Measurements from ENCODE around the gene RDH12. TPM values are rescaled to one million over a fixed set of nuclear protein-coding genes. Genes with fewer than 3 reads are reported as not detected.

The RDH12 gene
- total and polyA plus RNA-seq, 8 donors, result 0.12 to 1.2 (median 0.54) TPM

DNA sequence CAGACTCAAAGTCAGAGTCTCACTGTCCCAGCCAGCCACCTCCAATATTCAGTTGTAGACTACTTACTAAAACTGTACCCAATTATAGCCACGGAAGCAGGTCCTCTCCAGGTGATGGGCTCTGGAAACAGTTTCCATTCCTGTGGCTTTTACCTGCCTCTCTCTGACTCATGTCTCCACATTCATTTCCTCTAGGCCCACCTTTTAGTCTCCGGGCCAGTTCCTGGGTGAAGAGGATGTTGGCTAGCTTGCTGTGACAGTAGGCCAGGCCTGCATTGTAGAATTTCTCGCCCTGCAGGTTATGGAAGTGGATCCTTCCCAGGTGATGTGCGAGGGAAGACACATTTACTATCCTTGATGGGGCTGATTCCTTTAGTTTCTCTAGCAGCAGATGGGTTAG is 11.7 kb upstream of the RDH12 start:
- ATAC-seq, result no peak
- H3K36me3 ChIP-seq, result peaks cover 0 to 73% of the 10 kb centered on the region in 2 donors
- H3K4me1 ChIP-seq, result peaks cover 5 to 19% of the 10 kb centered on the region in 2 donors
- DNase-seq, result no peak
- no peaks in the 10 kb centered on the region for H3K27me3 ChIP-seq
- TF ChIP-seq, protein P1, sequence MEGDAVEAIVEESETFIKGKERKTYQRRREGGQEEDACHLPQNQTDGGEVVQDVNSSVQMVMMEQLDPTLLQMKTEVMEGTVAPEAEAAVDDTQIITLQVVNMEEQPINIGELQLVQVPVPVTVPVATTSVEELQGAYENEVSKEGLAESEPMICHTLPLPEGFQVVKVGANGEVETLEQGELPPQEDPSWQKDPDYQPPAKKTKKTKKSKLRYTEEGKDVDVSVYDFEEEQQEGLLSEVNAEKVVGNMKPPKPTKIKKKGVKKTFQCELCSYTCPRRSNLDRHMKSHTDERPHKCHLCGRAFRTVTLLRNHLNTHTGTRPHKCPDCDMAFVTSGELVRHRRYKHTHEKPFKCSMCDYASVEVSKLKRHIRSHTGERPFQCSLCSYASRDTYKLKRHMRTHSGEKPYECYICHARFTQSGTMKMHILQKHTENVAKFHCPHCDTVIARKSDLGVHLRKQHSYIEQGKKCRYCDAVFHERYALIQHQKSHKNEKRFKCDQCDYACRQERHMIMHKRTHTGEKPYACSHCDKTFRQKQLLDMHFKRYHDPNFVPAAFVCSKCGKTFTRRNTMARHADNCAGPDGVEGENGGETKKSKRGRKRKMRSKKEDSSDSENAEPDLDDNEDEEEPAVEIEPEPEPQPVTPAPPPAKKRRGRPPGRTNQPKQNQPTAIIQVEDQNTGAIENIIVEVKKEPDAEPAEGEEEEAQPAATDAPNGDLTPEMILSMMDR (IDR thresholded peaks at IDR 0.05), result no peak
- no peak overlapping the region for H3K4me3 ChIP-seq
- no peak overlapping the region for H3K27ac ChIP-seq
- intact Hi-C loops (cut with DNase I), result no loop called here
- no peaks in the 10 kb centered on the region for H3K9me3 ChIP-seq

DNA sequence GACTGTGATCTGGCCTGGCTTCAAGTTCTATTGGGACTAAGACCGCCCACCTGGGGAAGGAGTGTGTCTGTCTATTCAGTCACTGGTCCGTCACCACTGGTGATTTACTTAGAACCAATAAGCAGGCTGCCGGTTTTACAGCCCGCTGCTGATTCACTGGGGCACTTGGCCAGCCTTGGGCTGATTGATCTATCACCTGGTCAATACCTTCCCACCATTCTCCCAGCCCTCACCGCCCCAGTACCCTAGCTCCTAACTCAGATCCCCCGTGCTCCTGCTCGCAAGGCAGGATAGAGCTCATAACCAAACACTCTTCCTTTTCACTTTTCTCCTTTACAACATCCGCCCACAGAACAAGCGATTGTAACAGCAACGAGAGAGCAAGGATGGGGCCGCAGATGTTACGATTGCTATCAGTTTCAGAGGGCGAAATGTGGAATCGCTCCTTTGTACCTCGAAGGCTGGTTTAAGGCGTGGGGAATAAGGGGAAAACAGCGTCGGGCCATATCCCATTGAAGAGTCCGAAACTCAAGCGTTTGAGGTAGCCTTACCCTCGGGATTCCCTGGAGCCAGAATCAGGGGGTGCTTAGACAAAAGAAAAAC is 6.8 kb upstream of the RDH12 start:
- intact Hi-C loops (cut with DNase I), result no loop called here
- peaks cover 0 to 26% of the 10 kb centered on the region in 2 donors for H3K36me3 ChIP-seq
- ATAC-seq (peak; percentile 91), DNase-seq (peak; percentile 34 to 79 (median 78))
- no peaks in the 10 kb centered on the region for H3K9me3 ChIP-seq
- TF ChIP-seq, protein P1 (IDR thresholded peaks at IDR 0.05), result no peak
- peak overlapping the region; percentile 77 to 83 for H3K27ac ChIP-seq
- peaks cover 5 to 19% of the 10 kb centered on the region in 2 donors for H3K4me1 ChIP-seq
- H3K27me3 ChIP-seq, result no peaks in the 10 kb centered on the region
- peak overlapping the region; percentile 93 to 95 for H3K4me3 ChIP-seq

DNA sequence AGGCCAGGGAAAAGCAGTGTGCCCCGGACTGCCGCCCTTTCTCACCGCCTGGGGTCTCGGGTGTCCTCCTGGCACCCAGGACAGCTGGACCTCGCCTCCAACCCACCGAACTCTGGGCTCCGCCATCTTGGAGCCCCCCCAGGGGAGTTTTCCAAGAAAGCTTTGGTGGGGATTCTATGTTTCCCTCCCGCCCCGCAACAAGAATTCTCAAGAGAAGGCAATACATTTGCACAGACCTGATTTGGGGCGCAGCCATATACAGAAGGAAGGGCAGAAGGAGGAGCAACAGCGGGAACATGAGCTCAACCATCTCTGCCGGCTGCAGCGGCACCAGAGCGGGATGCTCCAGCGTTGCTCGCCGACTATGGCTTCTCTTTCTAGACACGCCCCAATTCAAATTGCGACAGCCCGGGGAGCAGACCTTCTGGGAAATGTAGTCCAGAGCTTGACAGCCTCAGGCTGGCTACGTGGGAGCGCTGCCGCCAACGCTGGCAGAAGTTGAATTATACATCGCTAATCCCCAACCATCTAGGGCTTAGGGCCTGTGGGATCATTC is 6.2 kb upstream of the RDH12 start, which contains the start of gene RDH11:
TSS of gene RDH11 (minus strand) at position 371 of the 556 bp plus-strand sequence. CDS start at position 310, 61 bp downstream.
- H3K4me1 ChIP-seq, result peaks cover 5 to 19% of the 10 kb centered on the region in 2 donors
- H3K4me3 ChIP-seq, result peak within 1 kb of the TSS; percentile 93 to 95
- TF ChIP-seq, protein P1 (IDR thresholded peaks at IDR 0.05), result no peak
- H3K9me3 ChIP-seq, result no peaks in the 10 kb centered on the region
- intact Hi-C loops (cut with DNase I), result no loop called here
- peaks cover 0 to 20% of the 10 kb centered on the region in 2 donors for H3K36me3 ChIP-seq
- H3K27ac ChIP-seq, result peak within 1 kb of the TSS; percentile 77 to 83
- peak; percentile 87 to 93 (median 92) for DNase-seq
- ATAC-seq, result peak; percentile 99
- H3K27me3 ChIP-seq, result no peaks in the 10 kb centered on the region

DNA sequence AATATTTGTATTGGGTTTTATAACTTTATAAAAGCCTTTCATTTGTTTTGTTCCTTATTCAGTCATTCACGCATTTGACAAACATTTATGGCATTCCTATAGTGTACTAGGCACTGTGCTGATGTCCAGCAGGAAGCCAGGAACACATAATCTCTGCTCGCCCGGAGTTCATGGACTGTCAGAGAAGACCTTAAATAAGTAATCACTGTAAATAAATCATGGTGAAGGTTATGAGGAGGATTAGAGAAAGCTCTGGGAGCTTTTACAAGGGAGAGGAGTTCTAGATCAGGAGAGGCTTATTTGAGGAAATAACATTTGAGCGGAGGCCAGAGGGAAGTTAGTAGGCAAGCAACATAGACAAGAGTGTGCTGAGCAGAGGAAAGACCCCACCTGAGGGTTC is 4.7 kb upstream of the RDH12 start:
- no peak overlapping the region for H3K27ac ChIP-seq
- intact Hi-C loops (cut with DNase I), result no loop called here
- ATAC-seq (no peak), DNase-seq (no peak)
- H3K36me3 ChIP-seq, result peaks cover 0 to 6% of the 10 kb centered on the region in 2 donors
- H3K4me1 ChIP-seq, result peaks cover 5 to 23% of the 10 kb centered on the region in 2 donors
- TF ChIP-seq, protein P1 (IDR thresholded peaks at IDR 0.05), result no peak
- H3K27me3 ChIP-seq, result no peaks in the 10 kb centered on the region
- H3K4me3 ChIP-seq, result no peak overlapping the region
- H3K9me3 ChIP-seq, result no peaks in the 10 kb centered on the region

DNA sequence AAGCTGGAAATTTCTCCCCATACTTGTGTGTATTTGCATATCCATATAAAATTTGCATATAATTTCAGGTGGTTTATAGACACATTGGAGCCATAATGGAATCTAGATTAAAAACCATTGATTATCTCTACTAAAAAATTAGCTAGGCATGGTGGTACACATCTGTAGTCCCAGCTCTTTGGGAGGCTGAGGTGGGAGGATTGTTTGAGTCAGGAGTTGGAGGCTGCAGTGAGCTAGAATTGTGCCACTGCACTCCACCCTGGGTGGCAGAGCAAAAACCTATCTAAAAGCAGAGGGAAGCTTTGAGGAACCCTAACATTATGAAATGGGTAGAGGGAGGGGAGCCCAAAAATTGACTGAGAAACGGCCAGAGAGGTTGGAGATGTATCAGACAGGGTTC is 3.5 kb upstream of the RDH12 start:
- TF ChIP-seq, protein P1 (IDR thresholded peaks at IDR 0.05), result no peak
- Histone ChIP-seq H3K27ac (no peak overlapping the region), H3K27me3 (no peaks in the 10 kb centered on the region), H3K4me3 (no peak overlapping the region), H3K36me3 (no peaks in the 10 kb centered on the region), H3K4me1 (peaks cover 5 to 22% of the 10 kb centered on the region in 2 donors), H3K9me3 (no peaks in the 10 kb centered on the region)
- intact Hi-C loops (cut with DNase I), result no loop called here
- ATAC-seq (no peak), DNase-seq (no peak)

Measured in left lung (tissue), 10 donors.